Effector memory CD4-positive, alpha-beta T cell (primary cell): ENCODE data around the gene PWWP2B.

Source experiments
- DNase-seq, 3 donors: peaks; one replicate each; pipeline ENCODE4 v3.0.0-alpha.2; 2020
- H3K27ac ChIP-seq: 2 replicates; pipeline ENCODE4 v1.7.0; 2013; ENCODE audit warnings: mild to moderate bottlenecking, low read length, moderate library complexity; ENCODE audit not compliant: insufficient read depth, poor library complexity, severe bottlenecking
- H3K27me3 ChIP-seq: replicated peaks from 2 replicates; pipeline ENCODE4 v1.7.0; 2013; ENCODE audit warnings: mild to moderate bottlenecking, low read length; ENCODE audit not compliant: insufficient read depth, control insufficient read depth, poor library complexity, severe bottlenecking
- H3K36me3 ChIP-seq: 2 replicates; pipeline ENCODE4 v1.7.0; 2013; ENCODE audit warnings: mild to moderate bottlenecking, low read length, moderate library complexity; ENCODE audit not compliant: control insufficient read depth, insufficient read depth
- H3K4me1 ChIP-seq: 2 replicates; pipeline ENCODE4 v1.7.0; 2013; ENCODE audit warnings: low read length, mild to moderate bottlenecking; ENCODE audit not compliant: control insufficient read depth, insufficient read depth, poor library complexity, severe bottlenecking
- H3K4me3 ChIP-seq: 2 replicates; pipeline ENCODE4 v1.7.0; 2013; ENCODE audit warnings: low read length, low read depth, mild to moderate bottlenecking; ENCODE audit not compliant: insufficient read depth, poor library complexity, severe bottlenecking
- H3K9me3 ChIP-seq: 2 replicates; pipeline ENCODE4 v1.7.0; 2013; ENCODE audit warnings: mild to moderate bottlenecking, low read length, moderate library complexity; ENCODE audit not compliant: control insufficient read depth

The PWWP2B gene

GRCh38 chr10:132370426-132371340, 26.3 kb upstream of the PWWP2B start:
- DNase-seq = no peak
- Histone ChIP-seq H3K27ac (no peak overlapping the region), H3K9me3 (no peaks in the 10 kb centered on the region), H3K4me1 (peaks cover 5% of the 10 kb centered on the region), H3K36me3 (no peaks in the 10 kb centered on the region), H3K4me3 (no peak overlapping the region), H3K27me3 (no peaks in the 10 kb centered on the region)

DNA sequence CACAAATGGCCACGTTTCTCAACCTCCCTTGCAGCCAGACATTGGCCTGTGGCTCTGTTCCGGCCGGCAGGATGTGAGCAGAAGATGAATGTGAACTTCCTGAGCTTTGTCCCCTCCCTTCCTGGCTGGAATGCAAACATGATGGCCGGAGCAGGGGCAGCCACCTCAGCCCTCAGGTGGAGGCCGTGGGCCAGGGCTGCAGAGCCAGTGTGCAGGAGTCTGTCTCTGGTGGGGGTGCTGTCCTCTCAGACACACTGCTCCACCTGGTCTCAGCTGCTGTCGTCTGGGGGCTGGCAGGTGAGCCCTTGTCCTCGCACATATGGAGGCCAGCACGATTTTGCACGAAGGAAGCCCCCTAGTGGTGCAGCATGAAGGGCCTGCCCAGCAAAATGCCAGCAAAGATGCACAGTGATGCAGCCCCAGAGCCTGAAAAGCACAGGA, 25.3 kb upstream of the PWWP2B start:
- no peak overlapping the region for H3K27ac ChIP-seq
- no peak for DNase-seq
- H3K9me3 ChIP-seq = no peaks in the 10 kb centered on the region
- H3K4me1 ChIP-seq = peaks cover 5% of the 10 kb centered on the region
- H3K4me3 ChIP-seq = no peak overlapping the region
- H3K36me3 ChIP-seq = no peaks in the 10 kb centered on the region
- no peaks in the 10 kb centered on the region for H3K27me3 ChIP-seq

- Histone ChIP-seq H3K4me3 (no peak overlapping the region), H3K27me3 (no peaks in the 10 kb centered on the region), H3K36me3 (no peaks in the 10 kb centered on the region), H3K4me1 (peaks cover 5% of the 10 kb centered on the region), H3K9me3 (no peaks in the 10 kb centered on the region), H3K27ac (no peak overlapping the region)
- DNase-seq = no peak
Measured at GRCh38 chr10:132372516-132373095, 24.4 kb upstream of the PWWP2B start.

- Histone ChIP-seq H3K4me1 (peaks cover 5% of the 10 kb centered on the region), H3K27me3 (no peaks in the 10 kb centered on the region), H3K36me3 (no peaks in the 10 kb centered on the region), H3K9me3 (no peaks in the 10 kb centered on the region), H3K27ac (no peak overlapping the region), H3K4me3 (no peak overlapping the region)
- no peak for DNase-seq
Measured at GRCh38 chr10:132373241-132373955, 23.6 kb upstream of the PWWP2B start.

DNA sequence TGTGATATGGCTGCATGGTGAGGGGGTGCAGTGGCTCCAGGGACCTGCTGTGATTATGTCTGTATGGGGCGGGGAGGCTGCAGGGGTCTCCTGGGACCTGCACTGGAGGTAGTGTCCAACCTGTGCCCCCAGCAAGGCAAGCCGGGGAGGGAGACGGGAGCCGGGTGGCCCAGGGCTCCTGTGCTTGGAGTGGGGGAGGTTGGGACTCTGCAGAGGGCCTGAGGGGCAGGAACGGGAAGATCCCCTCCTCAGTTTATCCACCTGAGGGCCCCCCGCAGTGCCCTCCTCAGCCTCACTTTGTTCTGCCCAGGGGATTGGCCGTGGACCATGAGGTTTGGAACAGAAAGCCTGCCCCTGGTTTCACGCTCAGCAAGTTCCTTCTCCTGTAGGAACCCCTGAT, 22.8 kb upstream of the PWWP2B start:
- H3K4me1 ChIP-seq = peaks cover 5% of the 10 kb centered on the region
- no peak overlapping the region for H3K4me3 ChIP-seq
- no peak for DNase-seq
- H3K36me3 ChIP-seq = no peaks in the 10 kb centered on the region
- no peak overlapping the region for H3K27ac ChIP-seq
- H3K27me3 ChIP-seq = no peaks in the 10 kb centered on the region
- H3K9me3 ChIP-seq = no peaks in the 10 kb centered on the region

- H3K9me3 ChIP-seq = no peaks in the 10 kb centered on the region
- DNase-seq = no peak
- H3K27ac ChIP-seq = no peak overlapping the region
- no peaks in the 10 kb centered on the region for H3K27me3 ChIP-seq
- H3K4me1 ChIP-seq = peaks cover 5% of the 10 kb centered on the region
- H3K36me3 ChIP-seq = no peaks in the 10 kb centered on the region
- H3K4me3 ChIP-seq = no peak overlapping the region
Measured at GRCh38 chr10:132374612-132375011, 22.4 kb upstream of the PWWP2B start.

- H3K9me3 ChIP-seq = no peaks in the 10 kb centered on the region
- no peaks in the 10 kb centered on the region for H3K36me3 ChIP-seq
- H3K27ac ChIP-seq = no peak overlapping the region
- H3K4me3 ChIP-seq = no peak overlapping the region
- peaks cover 5% of the 10 kb centered on the region for H3K4me1 ChIP-seq
- no peak for DNase-seq
- H3K27me3 ChIP-seq = no peaks in the 10 kb centered on the region
Measured at GRCh38 chr10:132375116-132375794, 21.7 kb upstream of the PWWP2B start.

- Histone ChIP-seq H3K4me3 (no peak overlapping the region), H3K4me1 (peaks cover 5% of the 10 kb centered on the region), H3K27me3 (no peaks in the 10 kb centered on the region), H3K36me3 (no peaks in the 10 kb centered on the region), H3K27ac (no peak overlapping the region), H3K9me3 (no peaks in the 10 kb centered on the region)
- no peak for DNase-seq
Measured at GRCh38 chr10:132375795-132376297, 21.2 kb upstream of the PWWP2B start.

DNA sequence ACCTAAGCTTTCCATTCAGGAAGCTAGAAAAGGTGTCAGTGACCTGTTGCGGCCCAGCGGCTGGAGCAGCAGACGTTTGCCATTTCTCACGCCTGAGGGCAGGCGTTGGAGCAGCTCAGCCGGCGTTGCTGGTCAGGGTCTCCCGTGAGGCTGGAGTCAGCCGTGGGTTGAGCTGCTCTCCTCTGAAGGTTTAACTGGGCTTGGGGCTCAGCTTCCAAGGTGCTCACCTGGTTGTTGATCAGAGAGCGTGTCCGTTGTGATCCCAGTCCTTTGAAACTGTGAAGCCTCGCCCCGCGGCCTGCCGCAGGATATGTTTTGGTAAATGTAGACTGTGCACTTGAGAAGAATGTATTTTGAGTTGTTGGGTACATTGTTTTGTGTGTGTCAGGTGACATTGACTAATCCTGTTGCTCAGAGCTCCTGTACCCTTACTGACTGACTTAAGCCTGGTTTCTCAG, 20.6 kb upstream of the PWWP2B start:
- Histone ChIP-seq H3K4me3 (no peak overlapping the region), H3K36me3 (no peaks in the 10 kb centered on the region)
- no peak for DNase-seq

More for the DNA sequence above, 20.6 kb upstream of the PWWP2B start:
- Histone ChIP-seq H3K9me3 (no peaks in the 10 kb centered on the region), H3K4me1 (peaks cover 5% of the 10 kb centered on the region), H3K27ac (no peak overlapping the region), H3K27me3 (no peaks in the 10 kb centered on the region)
